TTC549 (cell line): ENCODE results near the gene ARHGEF38.
"Not testable (repeated sequence)": the region's sequence is repeated elsewhere in the genome, so short reads cannot be mapped to it uniquely, and the experiment has no call there.

ENCODE experiments used
- FAIRE-seq: peaks from 2 replicates; lab custom pipeline; 2012; peaks lifted over from hg19 to GRCh38; lab: Jason Lieb, UNC

Gene ARHGEF38

DNA sequence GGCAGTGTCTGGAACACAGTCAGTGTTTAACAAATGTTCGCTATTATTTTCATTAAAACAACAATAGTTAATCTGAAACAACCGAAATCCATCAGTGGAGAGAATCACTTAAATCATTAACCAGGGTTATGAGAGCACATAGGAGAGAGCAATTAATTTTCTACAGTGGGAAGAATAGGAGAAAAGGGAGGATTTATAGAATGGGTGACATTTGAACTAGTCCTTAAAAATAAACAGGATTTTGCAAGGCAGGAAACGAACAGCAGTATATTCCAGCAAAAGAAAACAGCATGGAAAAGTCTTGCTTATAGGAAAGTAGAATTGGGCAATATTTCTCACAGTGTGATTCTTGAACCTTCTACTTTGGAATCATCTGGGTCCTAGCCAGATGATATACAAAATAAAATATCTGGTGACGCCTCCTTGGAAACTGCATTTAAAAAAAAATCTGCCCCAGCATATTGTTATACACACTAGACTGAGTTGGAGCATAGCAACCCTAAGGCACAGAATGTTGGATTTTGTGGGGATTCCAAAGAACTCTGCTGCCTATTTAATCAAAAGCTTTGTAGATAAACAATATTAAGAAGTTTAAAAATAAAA lies 100.0 kb downstream of the ARHGEF38 start:
- no peak for FAIRE-seq

- no peak for FAIRE-seq
Observed at GRCh38 chr4:105657117-105657765, 104.8 kb downstream of the ARHGEF38 start.

DNA sequence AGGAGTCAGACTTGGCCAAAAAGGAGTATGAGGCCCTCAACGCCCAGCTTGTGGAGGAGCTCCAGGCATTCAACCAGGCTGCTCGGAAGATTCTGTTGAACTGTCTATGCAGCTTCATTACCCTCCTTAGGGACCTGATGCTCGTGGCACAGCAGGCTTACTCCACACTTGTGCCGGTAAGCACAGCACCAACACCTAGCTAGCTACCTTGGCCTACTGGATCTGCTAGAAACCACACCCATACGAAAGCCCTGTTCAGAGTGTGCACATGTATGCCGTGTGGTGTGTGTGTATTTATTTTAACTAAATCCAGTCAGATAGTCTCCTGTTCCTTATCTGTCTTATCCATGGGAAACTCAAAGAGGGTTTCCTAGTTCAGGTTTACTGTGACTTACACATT lies 106.8 kb downstream of the ARHGEF38 start:
- no peak for FAIRE-seq

DNA sequence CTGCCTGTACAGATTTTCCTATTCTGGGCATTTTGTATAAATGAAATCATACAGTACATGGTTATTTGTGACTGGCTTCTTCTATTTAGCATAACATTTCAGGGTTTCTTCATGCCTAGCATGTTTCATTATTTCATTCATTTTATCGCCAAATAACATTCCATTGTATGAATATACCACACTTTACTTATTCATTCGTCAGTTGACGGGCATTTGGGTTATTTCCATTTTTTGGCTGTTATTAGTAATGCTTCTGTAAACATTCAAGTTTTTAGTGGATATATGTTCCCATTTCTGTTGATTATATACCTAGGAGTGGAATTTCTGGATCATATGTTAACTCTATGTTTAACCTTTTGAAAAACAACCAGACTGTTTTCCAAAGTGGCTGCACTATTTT lies 108.6 kb downstream of the ARHGEF38 start:
- FAIRE-seq: no peak

DNA sequence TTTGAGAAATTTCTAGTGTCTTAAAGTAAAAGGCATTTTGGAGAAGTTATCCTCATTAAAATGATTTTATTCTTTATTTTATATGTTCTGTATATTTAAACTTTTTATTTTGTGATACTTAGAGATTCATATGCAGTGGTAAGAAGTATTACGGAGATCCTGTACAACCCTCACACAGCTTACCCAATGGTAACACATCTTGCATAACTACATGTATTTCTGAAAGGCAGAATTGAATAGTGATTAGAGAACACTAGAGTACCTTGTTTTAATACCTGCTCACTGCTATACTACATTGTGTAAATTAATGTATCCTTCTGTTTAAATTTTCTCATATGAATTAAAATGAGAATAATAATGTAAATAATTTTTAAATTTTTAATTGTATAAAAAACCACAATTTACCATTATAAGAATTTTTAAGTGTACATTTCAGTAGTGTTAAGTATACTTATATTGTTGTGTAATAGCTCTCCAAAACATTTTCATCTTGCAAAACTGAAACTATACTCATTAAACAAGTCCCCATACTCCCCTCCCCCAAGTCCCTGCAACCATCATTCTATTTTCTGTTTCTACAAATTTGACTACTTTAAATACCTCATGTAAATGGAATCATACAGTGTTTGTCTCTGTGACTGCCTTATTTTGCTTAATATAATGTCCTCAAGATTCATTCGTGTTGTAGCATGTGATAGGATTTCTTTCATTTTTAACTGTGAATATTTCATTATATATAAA lies 110.7 kb downstream of the ARHGEF38 start:
- no peak for FAIRE-seq

DNA sequence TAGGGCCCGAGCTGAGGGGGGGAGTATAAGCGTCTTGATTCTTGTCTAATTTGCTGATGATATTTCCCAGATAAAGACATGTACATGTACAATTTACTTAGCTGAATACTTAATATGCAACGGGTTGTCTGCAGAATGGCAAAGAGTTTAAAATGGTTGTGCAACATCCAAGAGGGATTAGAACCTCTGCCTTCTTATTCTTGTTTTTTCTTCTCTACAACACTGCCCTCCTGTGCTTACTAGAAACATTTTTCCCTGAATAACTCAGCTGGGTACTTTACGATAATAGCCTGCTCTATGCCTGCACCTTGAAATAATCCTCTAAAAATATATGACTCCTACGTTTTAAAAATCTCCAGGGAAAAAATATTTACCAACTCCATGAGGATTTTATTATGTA lies 114.3 kb downstream of the ARHGEF38 start:
- FAIRE-seq: no peak

GRCh38 chr4:105670684-105671083 lies 118.3 kb downstream of the ARHGEF38 start:
- FAIRE-seq: no peak

- FAIRE-seq: no peak
Observed at GRCh38 chr4:105671301-105671700, 118.9 kb downstream of the ARHGEF38 start.

- FAIRE-seq: no peak
Observed at GRCh38 chr4:105674011-105674410, 121.6 kb downstream of the ARHGEF38 start.

DNA sequence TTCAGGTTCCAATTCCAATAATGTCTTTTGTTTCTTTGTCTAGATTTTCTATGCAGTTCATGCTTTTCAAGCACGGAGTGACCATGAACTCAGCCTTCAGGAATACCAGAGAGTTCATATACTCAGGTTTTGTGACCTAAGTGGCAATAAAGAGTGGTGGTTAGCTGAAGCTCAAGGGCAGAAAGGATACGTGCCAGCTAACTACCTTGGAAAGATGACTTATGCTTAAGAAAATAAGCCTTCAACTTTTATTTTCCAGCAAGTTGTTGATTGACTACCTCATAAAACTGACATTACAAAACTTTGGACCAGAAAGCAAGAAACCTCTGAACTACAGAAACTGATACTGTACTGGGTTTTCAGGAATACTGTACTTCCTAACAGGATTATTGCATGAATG lies 125.3 kb downstream of the ARHGEF38 start:
- FAIRE-seq: no peak

DNA sequence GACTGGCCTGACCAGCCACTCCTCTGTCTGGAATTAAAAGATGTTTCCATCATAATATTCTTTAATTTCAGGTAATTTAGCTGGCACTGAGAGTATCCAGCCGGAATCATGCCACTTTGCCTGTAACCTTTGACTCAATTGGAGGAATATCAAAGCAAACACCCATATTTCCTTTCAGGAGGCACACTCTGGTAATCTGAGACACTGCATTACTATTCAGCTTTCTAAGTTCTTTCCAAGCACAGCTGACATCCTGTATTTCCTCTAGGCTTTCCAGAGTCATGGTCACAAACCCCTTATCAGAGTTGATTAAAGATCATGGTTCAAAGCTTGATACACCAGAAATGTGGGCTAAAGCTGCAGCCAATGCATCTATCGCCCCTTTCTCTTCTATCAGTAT lies 126.8 kb downstream of the ARHGEF38 start:
- no peak for FAIRE-seq

DNA sequence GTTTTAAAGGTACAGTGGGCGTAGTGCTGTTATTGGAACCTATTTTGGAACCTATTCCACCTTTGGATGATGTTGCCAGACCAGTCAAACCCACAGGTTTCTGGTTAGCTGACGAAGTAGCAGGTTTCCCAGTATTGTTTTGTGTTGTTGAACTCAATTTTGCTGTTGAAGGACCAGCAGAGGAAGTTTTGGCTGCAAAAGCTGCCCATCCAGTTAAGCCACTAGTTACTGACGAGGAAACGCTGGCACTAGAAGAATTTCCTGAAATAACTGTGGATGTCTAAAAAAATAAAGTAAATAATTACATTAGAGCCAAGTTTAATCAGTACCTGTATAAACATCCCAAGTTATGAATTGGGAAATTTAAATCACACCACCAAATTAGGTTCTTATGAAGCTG lies 130.6 kb downstream of the ARHGEF38 start:
- no peak for FAIRE-seq

DNA sequence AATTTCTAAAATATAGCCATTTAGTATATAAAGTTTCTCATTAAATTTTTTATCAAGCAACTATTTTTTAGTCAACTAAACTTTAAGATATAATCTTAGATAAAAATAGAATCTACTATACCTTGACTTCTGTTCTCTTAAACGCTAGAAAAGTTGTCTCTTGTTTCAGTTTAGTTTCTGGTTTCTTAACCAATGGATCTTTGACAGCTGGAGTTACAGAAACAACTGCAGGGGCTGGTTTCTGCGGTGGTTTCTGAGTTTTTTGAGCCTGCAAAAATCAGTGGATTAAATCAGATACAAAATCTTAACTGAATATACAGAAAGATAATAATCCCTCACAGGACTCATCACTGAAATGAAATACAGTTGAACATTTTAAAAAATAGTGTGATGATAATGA lies 134.2 kb downstream of the ARHGEF38 start:
- FAIRE-seq: peak; percentile 5

DNA sequence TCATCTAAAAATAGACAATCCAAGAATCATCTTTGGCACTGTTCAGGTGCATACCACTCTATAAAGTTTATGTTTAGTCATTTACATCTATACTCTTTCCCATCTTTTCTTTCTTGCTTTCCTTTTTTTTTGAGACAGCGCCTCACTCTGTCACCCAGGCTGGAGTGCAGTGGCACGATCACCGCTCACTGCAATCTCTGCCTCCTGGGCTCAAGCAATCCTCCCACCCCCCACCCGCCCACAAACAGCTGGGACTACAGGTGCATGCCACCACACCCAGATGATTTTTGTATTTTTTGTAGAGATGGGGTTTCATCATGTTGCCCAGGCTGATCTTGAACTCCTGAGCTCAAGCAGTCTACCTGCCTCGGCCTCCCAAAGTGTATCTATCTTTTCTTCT lies 142.4 kb downstream of the ARHGEF38 start:
- FAIRE-seq: not testable (repeated sequence)

DNA sequence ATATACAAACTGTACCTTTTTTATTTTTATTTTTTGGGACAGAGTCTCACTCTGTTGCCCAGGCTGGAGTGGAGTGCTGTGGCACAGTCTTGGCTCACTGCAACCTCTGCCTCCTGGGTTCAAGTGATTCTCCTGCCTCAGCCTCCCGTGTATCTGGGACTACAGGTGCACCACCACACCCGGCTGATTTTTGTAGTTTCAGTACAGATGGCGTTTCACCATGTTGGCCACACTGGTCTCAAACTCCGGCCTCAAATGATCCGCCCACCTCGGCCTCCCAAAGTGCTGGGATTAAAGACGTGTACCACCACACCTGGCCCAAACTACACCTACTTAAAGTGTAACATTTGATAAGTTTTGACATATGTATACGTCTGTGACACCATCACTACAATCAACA lies 143.4 kb downstream of the ARHGEF38 start:
- FAIRE-seq: not testable (repeated sequence)

DNA sequence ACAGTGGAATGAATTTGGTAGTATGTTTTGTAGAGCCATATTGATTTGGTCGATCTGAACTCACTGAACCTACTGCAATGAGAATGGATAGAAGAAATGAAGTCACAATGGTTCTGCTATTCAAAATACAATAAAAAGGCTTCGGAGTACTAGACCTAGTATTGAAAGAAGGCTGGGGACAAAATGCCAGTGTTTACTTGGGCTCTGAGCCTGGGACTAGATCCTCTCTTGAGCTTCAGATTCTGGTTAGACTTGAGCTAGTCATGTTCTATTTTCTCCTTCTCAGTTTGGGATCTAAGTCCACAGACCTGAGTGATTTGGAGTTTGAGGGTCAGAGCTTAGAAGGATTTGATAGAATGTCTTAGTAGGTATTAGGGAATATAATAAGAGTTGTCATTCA lies 146.2 kb downstream of the ARHGEF38 start:
- no peak for FAIRE-seq

DNA sequence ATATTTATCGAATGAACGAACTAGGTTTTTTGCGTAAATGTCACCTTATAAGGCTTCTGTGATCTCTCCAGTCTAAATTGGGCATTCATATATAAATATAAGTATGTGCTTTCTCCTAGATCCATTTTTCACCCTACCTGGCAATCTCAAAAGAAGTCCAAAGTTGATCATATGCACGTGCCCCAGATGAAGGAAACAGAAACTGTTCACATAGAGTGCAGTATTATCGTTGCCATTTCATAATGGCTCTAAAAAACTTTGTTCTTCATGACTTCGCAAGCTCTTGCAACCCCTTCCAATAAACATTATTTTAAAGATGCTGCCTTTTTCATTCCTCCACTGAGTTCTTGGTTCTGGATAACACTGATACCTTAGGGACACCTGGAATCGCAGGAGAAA lies 155.4 kb downstream of the ARHGEF38 start:
- no peak for FAIRE-seq

GRCh38 chr4:105708181-105709080 lies 156.0 kb downstream of the ARHGEF38 start, which contains the start of the genes GSTCD and INTS12:
GSTCD (plus strand) TSS chr4:105708784; CDS start chr4:105717614, 8,830 bp downstream.
INTS12 (minus strand) TSS chr4:105708689; CDS start chr4:105700005, 8,684 bp downstream.
- no peak for FAIRE-seq

DNA sequence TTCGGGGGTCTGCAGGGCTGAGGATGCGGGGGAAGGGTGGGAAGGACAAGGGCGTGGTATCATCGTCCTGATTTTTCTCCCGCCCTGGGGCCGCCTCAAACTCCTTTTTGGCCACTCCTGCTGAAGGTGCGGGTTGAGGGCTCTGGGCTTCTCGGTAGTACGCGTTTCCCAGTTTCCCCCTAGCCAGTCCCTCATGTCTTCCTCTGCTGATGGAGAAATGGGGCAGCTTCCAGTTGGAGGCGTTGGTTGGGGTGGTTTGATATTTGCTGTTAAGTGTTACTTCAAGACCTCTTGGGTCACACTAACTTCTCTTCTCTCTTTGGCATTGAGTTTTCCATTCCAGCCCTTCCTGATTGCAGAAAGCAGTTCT lies 156.6 kb downstream of the ARHGEF38 start:
- no peak for FAIRE-seq

GRCh38 chr4:105710012-105710600 lies 157.7 kb downstream of the ARHGEF38 start:
- no peak for FAIRE-seq

GRCh38 chr4:105710678-105711077 lies 158.3 kb downstream of the ARHGEF38 start:
- no peak for FAIRE-seq

DNA sequence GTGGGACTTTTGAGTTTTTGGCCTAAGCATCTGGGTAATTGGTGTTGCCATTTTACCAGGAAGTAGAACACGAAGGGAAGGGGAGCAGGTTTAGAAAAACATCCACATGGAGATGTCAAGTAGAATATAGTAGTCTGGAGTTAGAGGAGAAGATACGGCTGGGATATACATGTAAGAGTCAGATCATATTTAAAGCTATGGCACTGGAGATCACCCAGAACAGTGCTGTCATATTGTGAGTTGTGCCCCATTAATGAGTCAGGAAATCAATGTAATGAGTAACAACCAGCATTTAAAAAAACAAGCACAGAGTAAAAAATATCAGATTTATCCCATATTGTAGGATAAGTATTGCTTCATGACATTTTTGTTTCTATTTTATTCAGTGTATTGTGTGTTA lies 160.3 kb downstream of the ARHGEF38 start:
- no peak for FAIRE-seq
